Measurements from ENCODE around the gene MIDN.
"Not testable (repeated sequence)": the region's sequence is repeated elsewhere in the genome, so short reads cannot be mapped to it uniquely, and the experiment has no call there.

MIDN gene

DNA sequence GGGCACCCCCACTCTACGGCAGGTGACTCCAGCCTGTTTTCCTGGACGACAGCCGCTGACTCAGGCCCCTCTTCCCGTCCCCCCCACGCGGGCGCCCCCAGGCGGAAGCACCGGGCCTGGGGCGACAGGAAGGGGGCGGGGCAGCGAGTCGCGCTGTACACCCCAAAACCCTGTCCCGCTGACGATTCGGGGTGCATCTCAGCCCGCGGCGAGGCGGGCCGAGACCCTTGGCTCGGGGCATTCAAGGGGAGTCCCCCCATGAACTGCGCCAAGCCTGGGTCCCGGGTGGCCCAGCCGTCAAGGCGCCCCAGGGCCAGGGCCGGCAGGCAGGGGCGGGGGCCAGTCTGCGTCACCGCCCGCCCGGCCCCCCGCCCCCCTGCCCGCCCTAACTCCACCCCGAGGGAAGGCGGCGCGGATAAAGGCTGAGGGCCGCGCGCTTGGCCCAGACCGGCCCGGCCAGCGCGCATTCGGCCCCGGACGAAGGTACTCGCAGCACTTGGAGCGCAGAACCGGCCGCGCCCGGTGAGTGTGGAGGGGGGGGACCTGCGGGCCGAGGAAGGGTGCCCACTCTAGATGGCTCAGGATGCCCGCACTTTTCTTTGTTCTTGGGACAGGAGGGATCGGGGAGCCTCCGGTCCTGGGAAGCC lies at the start of gene MIDN:
Gene MIDN (plus strand): TSS at position 445 of the 647 bp plus-strand sequence. CDS start 1,714 bp downstream, outside the sequence.
- peak; percentile 64 for DNase-seq

- no peak for DNase-seq
These were observed 48.9 kb upstream of the MIDN start for GRCh38 chr19:1199531-1199930.

DNA sequence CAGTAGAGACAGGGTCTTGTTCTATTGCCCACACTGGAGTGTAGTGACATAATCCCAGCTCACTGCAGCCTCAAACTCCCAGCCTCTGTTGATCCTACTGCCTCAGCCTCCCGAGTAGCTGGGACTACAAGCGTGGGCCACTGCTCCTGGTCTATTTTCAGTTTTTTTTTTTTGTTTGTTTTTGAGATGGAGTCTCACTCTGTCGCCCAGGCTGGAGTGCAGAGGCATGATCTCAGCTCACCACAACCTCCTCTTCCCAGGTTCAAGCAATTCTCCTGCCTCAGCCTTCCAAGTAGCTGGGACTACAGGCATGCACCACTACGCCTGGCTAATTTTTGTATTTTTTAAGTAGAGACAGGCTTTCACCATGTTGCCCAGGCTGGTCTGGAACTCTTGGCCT lies 47.8 kb upstream of the MIDN start:
- DNase-seq, result not testable (repeated sequence)

GRCh38 chr19:1205114-1206099 lies 43.0 kb upstream of the MIDN start, which contains the start of gene STK11:
TSS of gene STK11 (plus strand) at chr19:1205778. CDS start at chr19:1206914, 1,136 bp downstream.
- DNase-seq, result peak; percentile 99

DNA sequence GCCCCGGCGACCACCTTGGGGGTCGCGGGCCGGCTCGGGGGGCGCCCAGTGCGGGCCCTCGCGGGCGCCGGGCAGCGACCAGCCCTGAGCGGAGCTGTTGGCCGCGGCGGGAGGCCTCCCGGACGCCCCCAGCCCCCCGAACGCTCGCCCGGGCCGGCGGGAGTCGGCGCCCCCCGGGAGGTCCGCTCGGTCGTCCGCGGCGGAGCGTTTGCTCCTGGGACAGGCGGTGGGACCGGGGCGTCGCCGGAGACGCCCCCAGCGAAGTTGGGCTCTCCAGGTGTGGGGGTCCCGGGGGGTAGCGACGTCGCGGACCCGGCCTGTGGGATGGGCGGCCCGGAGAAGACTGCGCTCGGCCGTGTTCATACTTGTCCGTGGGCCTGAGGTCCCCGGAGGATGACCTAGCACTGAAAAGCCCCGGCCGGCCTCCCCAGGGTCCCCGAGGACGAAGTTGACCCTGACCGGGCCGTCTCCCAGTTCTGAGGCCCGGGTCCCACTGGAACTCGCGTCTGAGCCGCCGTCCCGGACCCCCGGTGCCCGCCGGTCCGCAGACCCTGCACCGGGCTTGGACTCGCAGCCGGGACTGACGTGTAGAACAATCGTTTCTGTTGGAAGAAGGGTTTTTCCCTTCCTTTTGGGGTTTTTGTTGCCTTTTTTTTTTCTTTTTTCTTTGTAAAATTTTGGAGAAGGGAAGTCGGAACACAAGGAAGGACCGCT lies 42.1 kb upstream of the MIDN start:
- DNase-seq, result no peak

DNA sequence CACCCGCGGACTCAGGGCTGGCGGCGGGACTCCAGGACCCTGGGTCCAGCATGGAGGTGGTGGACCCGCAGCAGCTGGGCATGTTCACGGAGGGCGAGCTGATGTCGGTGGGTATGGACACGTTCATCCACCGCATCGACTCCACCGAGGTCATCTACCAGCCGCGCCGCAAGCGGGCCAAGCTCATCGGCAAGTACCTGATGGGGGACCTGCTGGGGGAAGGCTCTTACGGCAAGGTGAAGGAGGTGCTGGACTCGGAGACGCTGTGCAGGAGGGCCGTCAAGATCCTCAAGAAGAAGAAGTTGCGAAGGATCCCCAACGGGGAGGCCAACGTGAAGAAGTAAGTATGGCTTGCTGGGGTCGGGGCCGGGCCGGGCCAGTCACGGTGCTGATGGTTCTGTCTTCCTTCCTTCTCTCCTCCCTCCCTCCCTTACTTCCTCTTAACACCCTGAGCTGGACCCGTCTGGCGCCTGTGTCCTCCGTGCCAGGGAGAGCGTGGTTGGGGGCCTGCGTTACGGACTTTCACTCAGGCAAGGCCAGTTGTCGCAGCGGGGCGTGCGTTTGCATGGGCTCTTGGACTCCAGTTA lies 41.4 kb upstream of the MIDN start:
- peak; percentile 29 for DNase-seq

GRCh38 chr19:1208830-1209229 lies 39.6 kb upstream of the MIDN start:
- not testable (repeated sequence) for DNase-seq

GRCh38 chr19:1210227-1210538 lies 38.2 kb upstream of the MIDN start:
- no peak for DNase-seq

DNA sequence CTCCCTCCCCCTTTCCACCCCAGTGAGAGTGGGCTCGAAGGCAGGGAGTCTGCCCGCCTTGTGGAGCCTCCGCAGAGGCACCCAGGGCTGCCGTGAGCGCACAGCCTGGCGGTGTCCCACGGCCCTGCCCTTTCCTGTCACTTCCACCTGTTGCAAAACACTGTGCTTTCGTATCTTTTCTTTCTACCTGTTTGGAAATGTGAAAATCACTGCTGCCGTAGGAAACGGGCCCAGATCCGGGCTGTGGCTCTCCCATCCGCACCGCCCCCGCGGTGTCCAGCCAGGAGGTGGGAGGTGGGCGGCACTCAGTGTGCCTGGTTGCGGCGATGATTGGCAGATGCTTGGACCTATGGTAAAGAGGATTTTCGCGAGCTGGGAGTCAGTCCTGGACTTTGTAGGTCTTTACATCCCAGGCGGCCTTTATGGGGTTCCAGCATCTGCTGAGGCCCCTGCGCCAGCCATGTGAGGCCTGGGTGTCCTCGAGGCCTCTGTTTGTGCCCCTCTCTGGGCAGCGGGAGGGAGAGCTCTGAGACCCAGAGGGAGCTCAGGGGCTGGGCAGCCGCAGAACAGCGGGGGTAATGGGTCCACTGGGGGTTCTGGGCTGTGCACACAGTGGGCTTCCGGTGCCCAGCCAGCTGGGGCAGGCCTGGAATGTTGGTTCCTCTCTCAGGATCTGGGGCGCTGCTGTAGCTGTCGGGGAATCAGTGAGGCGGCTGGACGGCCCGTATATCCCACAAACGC lies 36.7 kb upstream of the MIDN start:
- DNase-seq, result no peak

DNA sequence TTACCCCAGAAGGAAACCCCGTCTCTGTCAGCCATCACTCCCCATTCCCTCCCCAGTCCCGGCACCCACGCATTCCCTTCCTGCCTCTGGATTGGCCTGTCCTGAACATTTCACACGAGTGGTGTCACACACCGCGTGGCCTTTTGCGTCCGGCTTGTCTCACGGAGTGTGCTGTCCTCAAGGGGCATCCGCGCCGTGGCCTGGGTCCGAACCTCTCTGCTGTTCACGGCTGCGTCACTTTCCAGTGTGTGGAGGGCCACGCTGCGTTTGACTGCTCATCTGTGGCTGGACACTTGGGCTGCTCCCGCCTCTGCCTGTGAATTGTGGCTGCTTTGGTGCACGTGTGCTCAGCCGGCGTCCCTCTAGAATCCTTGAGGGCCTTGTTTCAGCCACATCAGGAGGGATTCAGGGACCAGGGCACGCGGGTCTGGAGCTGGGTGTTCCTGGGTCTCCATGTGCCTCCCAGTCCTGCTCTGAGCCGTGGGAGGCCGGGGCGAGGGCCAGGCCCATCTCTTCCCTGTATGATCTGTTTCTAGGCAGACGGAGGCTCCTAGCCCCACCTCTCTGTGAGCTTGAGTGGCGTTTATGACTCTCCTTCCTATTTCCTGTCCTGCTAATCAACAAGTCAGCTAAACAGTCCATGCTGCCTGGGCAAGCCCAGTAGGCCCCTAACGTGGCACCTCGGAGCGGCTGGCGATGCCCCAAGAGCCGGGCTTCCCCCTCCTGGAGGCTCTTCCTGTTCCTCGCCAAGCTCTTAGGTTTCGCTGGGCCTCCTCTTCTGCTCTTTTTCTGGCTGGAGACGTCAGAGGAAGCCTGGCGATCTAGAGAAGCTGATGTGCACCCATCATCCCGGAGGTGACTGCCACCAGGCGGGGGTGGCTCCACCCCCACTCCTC lies 34.7 kb upstream of the MIDN start:
- DNase-seq, result peak; percentile 51

GRCh38 chr19:1214299-1214861 lies 34.0 kb upstream of the MIDN start:
- no peak for DNase-seq

- DNase-seq, result no peak
These were observed 33.3 kb upstream of the MIDN start for GRCh38 chr19:1214862-1215731.

DNA sequence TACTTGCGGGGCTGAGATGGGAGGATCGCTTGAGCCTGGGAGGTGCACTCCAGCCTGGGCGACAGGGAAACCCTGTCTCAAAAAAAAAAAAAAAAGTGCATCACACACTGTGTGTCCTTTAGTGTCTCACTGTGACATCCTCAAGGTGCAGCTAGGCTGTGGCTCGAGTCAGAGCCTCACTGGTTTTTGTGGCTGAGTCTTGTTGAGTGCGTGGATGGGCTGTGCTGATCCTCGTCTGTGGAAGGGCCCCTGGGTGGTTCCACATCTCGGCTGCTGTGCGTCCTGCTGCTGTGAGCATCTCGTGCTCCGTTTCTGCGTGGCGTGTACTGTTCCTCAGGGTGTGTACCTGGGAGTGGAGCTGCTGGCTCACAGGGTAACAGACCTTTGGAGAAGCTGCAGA lies 31.6 kb upstream of the MIDN start:
- DNase-seq, result no peak

- no peak for DNase-seq
These were observed 31.0 kb upstream of the MIDN start for GRCh38 chr19:1217366-1217765.

DNA sequence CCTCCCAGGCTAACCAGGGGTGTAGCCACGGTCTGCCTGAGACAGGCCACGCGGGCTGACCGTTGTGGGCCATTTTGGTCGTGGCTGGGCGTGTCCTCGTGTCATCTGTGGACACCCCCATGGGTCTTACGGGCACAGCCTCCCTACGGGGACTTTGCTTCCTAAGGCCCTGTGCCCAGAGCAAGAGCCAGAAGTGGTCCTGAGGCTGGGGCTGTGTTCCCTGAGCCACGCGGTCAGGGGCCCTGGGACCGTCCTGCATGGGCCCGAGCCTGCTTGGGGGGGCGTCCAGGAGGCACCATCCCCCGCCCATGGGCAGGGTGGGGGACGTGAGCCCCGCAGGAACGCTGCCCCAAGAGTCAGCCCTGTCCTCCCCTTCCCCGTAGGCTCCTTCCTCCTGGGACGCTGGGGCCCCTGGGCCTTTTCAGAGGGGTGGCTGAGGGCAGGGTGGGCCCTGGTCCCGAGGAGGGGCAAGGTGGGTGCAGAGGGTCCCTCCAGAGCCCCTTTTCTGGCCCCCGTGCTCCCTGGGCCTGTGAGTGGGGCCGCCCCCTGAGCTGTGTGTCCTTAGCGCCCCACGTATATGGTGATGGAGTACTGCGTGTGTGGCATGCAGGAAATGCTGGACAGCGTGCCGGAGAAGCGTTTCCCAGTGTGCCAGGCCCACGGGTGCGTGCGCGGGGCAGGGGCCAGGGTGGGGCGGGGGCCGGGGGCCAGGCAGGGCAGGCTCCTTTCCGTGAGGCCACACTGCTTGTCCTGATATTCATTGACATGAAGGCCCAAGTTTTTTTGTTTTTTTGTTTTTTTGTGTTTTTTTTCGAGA lies 29.4 kb upstream of the MIDN start:
- DNase-seq, result no peak

DNA sequence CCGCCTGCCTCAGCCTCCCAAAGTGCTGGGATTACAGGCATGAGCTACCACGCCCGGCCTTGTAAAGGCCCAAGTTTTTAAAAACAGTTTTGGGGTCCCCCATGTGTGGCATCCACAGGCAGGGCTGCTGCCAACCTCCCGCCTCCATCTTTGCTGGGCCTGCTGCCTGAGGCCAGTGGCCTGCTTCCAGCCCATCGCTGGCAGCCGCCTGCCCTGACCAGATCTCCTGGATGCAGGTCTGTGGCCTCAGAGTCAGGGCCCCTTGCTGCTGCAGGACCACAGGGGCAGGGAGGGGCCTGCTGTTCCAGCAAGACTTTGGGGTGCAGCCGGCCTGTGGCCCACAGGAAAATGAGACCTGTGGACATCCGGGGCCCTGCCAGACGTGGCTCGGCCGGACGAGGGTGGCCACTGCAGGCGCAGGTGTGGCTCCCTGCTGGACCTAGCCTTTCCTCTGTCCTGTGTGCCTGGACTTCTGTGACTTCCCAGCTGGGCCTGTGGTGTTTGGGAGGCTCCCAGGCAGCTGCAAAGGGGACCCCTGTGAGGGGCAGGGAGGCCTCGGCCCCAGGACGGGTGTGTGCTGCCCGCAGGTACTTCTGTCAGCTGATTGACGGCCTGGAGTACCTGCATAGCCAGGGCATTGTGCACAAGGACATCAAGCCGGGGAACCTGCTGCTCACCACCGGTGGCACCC lies 28.5 kb upstream of the MIDN start:
- no peak for DNase-seq

DNA sequence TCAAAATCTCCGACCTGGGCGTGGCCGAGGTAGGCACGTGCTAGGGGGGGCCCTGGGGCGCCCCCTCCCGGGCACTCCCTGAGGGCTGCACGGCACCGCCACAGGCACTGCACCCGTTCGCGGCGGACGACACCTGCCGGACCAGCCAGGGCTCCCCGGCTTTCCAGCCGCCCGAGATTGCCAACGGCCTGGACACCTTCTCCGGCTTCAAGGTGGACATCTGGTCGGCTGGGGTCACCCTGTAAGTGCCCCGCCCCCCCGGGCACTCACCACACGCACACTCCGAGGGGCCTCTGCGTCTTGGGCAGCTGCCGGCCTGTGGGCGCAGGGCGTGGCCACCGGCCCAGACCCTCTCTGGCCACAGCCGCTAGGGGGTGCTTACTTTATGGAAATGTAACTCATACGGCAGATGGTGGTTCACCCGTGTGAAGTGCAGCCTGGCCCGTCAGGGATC lies 27.9 kb upstream of the MIDN start:
- DNase-seq, result no peak
